Sigmoid colon (tissue), 7 donors: ENCODE data around the gene CDCA4. TPM values are rescaled to one million over a fixed set of nuclear protein-coding genes. Genes with fewer than 3 reads are reported as not detected.
"Not testable (repeated sequence)": the region's sequence is repeated elsewhere in the genome, so short reads cannot be mapped to it uniquely, and the experiment has no call there.

Source experiments
- DNase-seq: peaks from one replicate; pipeline ENCODE4 v3.0.0-alpha.2; 2019
- H3K27ac ChIP-seq, 4 donors: fragments of 200-600 bp; sonication (generic); one replicate each; pipeline ENCODE4 v1.5.1; 2016 to 2019; ENCODE audit warnings: mild to moderate bottlenecking in 1 of 4
- H3K27me3 ChIP-seq, 3 donors: fragments of 200-600 bp; sonication (generic); one replicate each; pipeline ENCODE4 v1.5.1; 2019; ENCODE audit warnings: mild to moderate bottlenecking in 1 of 3
- H3K36me3 ChIP-seq, 4 donors: fragments of 200-600 bp; sonication (generic); one replicate each; pipeline ENCODE4 v1.5.1; 2016 to 2019
- H3K4me1 ChIP-seq, 4 donors: fragments of 200-600 bp; sonication (generic); one replicate each; pipeline ENCODE4 v1.5.1; 2017 to 2019
- H3K4me3 ChIP-seq, 4 donors: fragments of 200-600 bp; sonication (generic); one replicate each; pipeline ENCODE4 v1.5.1; 2017 to 2019; ENCODE audit warnings: mild to moderate bottlenecking in 2 of 4, moderate library complexity in 1 of 4
- H3K9me3 ChIP-seq, 4 donors: fragments of 200-600 bp in 3 of 4; sonication (generic) in 3 of 4; one replicate each; pipeline versions ENCODE4 v1.5.1 to v1.6.1; 2013 to 2019
- EP300 ChIP-seq, 4 donors: sonication (generic); formaldehyde crosslinking; IDR thresholded peaks; one replicate each; pipeline ENCODE4 v1.6.1; 2017; ENCODE audit warnings: antibody characterized with exemption in 4 of 4
- POLR2A ChIP-seq, 2 donors: fragments of 450-650 bp; IDR thresholded peaks; one replicate each; pipeline ENCODE4 v1.6.1; 2016; ENCODE audit warnings: antibody characterized with exemption in 2 of 2, mild to moderate bottlenecking in 2 of 2, moderate library complexity in 2 of 2
- POLR2AphosphoS5 ChIP-seq, 4 donors: sonication (generic); formaldehyde crosslinking; IDR thresholded peaks; one replicate each; pipeline ENCODE4 v1.6.1; 2017; ENCODE audit warnings: antibody characterized with exemption in 4 of 4
- WGBS, 2 donors: extraction: QIAGEN DNeasy Blood & Tissue Kit; methylation state at CpG; one replicate each; pipeline ENCODE4 v1.1.7; 2013; 5-methylcytosine and 5-hydroxymethylcytosine counted together
- intact Hi-C: fragments of 100-400 bp; cut with DNase I; formaldehyde crosslinking; loops from one replicate; pipeline ENCODE4 v1.15.1; 2023
- polyA plus RNA-seq, 3 donors: library from polyadenylated mRNA; stranded (reverse); fragments of 200-250 nt; gene quantifications; one replicate each; pipeline ENCODE4 v1.2.3, GENCODE V29; 2013
- total RNA-seq, 4 donors: library from RNA; depleted of rRNA; stranded (reverse); fragments of >200 nt; gene quantifications; one replicate each; pipeline ENCODE4 v1.1.0, GENCODE V29; 2016
- TF ChIP-seq, protein P1 (sequence below), 4 experiments: fragments of 450-650 bp in 3 of 4; fragments of 200-600 bp in 1 of 4; IDR thresholded peaks; one replicate each; pipeline ENCODE4 v1.5.1; 2016 to 2019; ENCODE audit warnings: antibody characterized with exemption in 4 of 4, mild to moderate bottlenecking in 3 of 4, moderate library complexity in 2 of 4
- donor health status: healthy with polysubstance abuse.
- donor health status: Bipolar disorder and iron deficiency.
- donor health status: healthy.

The CDCA4 gene
- total and polyA plus RNA-seq, 7 donors = 2.4 to 11.3 (median 5.4) TPM

- TF ChIP-seq, protein P1, sequence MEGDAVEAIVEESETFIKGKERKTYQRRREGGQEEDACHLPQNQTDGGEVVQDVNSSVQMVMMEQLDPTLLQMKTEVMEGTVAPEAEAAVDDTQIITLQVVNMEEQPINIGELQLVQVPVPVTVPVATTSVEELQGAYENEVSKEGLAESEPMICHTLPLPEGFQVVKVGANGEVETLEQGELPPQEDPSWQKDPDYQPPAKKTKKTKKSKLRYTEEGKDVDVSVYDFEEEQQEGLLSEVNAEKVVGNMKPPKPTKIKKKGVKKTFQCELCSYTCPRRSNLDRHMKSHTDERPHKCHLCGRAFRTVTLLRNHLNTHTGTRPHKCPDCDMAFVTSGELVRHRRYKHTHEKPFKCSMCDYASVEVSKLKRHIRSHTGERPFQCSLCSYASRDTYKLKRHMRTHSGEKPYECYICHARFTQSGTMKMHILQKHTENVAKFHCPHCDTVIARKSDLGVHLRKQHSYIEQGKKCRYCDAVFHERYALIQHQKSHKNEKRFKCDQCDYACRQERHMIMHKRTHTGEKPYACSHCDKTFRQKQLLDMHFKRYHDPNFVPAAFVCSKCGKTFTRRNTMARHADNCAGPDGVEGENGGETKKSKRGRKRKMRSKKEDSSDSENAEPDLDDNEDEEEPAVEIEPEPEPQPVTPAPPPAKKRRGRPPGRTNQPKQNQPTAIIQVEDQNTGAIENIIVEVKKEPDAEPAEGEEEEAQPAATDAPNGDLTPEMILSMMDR (IDR thresholded peaks at IDR 0.05) = no peak
- TF ChIP-seq EP300 (IDR thresholded peaks at IDR 0.05) (no peak), POLR2AphosphoS5 (IDR thresholded peaks at IDR 0.05) (no peak), POLR2A (IDR thresholded peaks at IDR 0.05) (no peak)
- H3K4me1 ChIP-seq = peaks cover 0 to 5% (median 0%) of the 10 kb centered on the region in 4 donors
- H3K9me3 ChIP-seq = no peaks in the 10 kb centered on the region
- H3K27me3 ChIP-seq = peaks cover 0 to 7% (median 3%) of the 10 kb centered on the region in 3 donors
- H3K27ac ChIP-seq = no peak overlapping the region
- no peak overlapping the region for H3K4me3 ChIP-seq
- 63 to 76% methylated on average over 10 to 14 of the region's 14 CpGs for WGBS, 2 donors
- intact Hi-C loops = loop anchor here (10.0 kb wide), 1 partner anchor 275 kb away; no protein-coding TSS in a partner anchor
- DNase-seq = no peak
- no peaks in the 10 kb centered on the region for H3K36me3 ChIP-seq
Measured at GRCh38 chr14:105039458-105040205, 18.7 kb upstream of the CDCA4 start.

- whole genome bisulfite sequencing, 2 donors = 70 to 86% methylated on average over 2 of the region's 2 CpGs
- H3K4me1 ChIP-seq, intact Hi-C loops, DNase-seq, H3K9me3 ChIP-seq, H3K4me3 ChIP-seq, H3K27ac ChIP-seq, H3K36me3 ChIP-seq: not testable (repeated sequence)
- peaks cover 3 to 16% (median 5%) of the 10 kb centered on the region in 3 donors for H3K27me3 ChIP-seq
Measured at GRCh38 chr14:105035616-105036015, 14.7 kb upstream of the CDCA4 start.

GRCh38 chr14:105034315-105035039 is 13.6 kb upstream of the CDCA4 start:
- H3K4me1 ChIP-seq = peaks cover 0 to 7% (median 2%) of the 10 kb centered on the region in 4 donors
- no peak overlapping the region for H3K4me3 ChIP-seq
- no peak overlapping the region for H3K27ac ChIP-seq
- DNase-seq = no peak
- H3K27me3 ChIP-seq = peaks cover 3 to 16% (median 5%) of the 10 kb centered on the region in 3 donors
- TF ChIP-seq EP300 (IDR thresholded peaks at IDR 0.05) (no peak), POLR2A (IDR thresholded peaks at IDR 0.05) (no peak), POLR2AphosphoS5 (IDR thresholded peaks at IDR 0.05) (no peak)
- TF ChIP-seq, protein P1 (IDR thresholded peaks at IDR 0.05) = no peak
- no peaks in the 10 kb centered on the region for H3K36me3 ChIP-seq
- WGBS, 2 donors = 81 to 82% methylated on average over 17 of the region's 17 CpGs
- H3K9me3 ChIP-seq = no peaks in the 10 kb centered on the region
- intact Hi-C loops = no loop called here

DNA sequence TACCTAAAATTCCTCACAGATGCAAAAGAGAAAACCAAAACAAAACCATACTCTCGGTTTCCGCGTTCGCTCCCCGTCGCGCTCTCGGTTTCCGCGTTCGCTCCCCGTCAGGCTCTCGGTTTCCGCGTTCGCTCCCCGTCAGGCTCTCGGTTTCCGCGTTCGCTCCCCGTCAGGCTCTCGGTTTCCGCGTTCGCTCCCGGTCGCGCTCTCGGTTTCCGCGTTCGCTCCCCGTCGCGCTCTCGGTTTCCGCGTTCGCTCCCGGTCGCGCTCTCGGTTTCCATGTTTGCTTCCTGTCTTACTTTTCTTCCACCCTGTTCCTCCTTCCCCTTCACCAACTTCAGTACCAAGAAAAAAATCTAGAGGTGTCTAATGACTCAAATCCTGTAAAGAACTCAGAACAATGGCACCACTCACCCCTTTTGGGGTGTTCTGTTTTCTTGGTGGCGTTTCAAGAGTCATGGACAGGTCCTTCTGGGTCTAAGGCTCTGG is 12.6 kb upstream of the CDCA4 start:
- intact Hi-C loops = not testable (repeated sequence)

GRCh38 chr14:105032451-105032901 is 11.6 kb upstream of the CDCA4 start:
- WGBS, 2 donors = 42 to 68% methylated on average over 5 of the region's 5 CpGs
- Histone ChIP-seq H3K27me3 (peaks cover 3 to 16% (median 5%) of the 10 kb centered on the region in 3 donors), H3K4me1 (peaks cover 0 to 17% (median 3%) of the 10 kb centered on the region in 4 donors)
- H3K4me3 ChIP-seq, H3K27ac ChIP-seq, H3K36me3 ChIP-seq, intact Hi-C loops, DNase-seq, H3K9me3 ChIP-seq: not testable (repeated sequence)

More for the DNA sequence above, 12.6 kb upstream of the CDCA4 start:
- peaks cover 3 to 16% (median 5%) of the 10 kb centered on the region in 3 donors for H3K27me3 ChIP-seq
- 5 to 47% methylated on average over 45 of the region's 45 CpGs for WGBS, 2 donors
- DNase-seq, H3K4me1 ChIP-seq, H3K36me3 ChIP-seq, H3K27ac ChIP-seq, H3K9me3 ChIP-seq: not testable (repeated sequence)
- H3K4me3 ChIP-seq = peak overlapping the region in 3 of 4 donors; percentile 25 to 40 (median 29)

DNA sequence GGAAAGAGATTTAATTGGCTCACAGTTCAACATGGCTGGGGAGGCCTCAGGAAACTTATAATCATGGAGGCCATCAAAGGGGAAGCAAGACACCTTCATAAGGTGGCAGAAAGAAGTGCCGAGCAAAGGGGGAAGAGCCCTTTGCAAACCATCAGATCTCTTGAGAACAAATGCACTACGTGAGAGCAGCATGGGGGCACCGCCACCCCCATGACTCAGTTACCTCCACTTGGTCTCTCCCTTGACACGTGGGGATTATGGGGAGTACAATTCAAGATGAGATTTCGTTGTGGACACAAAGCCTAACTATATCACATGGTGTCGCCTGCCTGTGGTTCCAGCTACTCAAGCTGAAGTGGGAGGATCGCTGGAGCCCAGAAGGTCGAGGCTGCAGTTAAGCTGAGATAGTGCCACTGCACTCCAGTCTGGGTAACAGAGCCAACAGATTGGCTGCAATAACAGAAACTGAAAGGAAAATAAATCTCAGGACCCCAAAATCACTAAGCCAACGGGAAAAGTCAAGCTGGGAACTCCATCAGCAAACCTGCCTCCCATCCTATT is 10.0 kb upstream of the CDCA4 start:
- Histone ChIP-seq H3K27ac (no peak overlapping the region), H3K4me3 (no peak overlapping the region), H3K36me3 (no peaks in the 10 kb centered on the region), H3K27me3 (peaks cover 0 to 15% (median 5%) of the 10 kb centered on the region in 3 donors), H3K4me1 (peaks cover 0 to 23% (median 5%) of the 10 kb centered on the region in 4 donors), H3K9me3 (no peaks in the 10 kb centered on the region)
- TF ChIP-seq POLR2A (IDR thresholded peaks at IDR 0.05) (no peak), POLR2AphosphoS5 (IDR thresholded peaks at IDR 0.05) (no peak), EP300 (IDR thresholded peaks at IDR 0.05) (no peak)
- TF ChIP-seq, protein P1 (IDR thresholded peaks at IDR 0.05) = no peak
- 88 to 93% methylated on average over 9 of the region's 9 CpGs for WGBS, 2 donors
- intact Hi-C loops = no loop called here
- DNase-seq = no peak
